ENCODE measurements around the gene ARHGAP10. TPM values are rescaled to one million over a fixed set of nuclear protein-coding genes. Genes with fewer than 3 reads are reported as not detected.
A peak's percentile ranks its signal among the peaks of the same experiment; 100 is the strongest.

ARHGAP10 gene
- total RNA-seq, 1 donor from 2014 or later: 71.0 TPM

DNA sequence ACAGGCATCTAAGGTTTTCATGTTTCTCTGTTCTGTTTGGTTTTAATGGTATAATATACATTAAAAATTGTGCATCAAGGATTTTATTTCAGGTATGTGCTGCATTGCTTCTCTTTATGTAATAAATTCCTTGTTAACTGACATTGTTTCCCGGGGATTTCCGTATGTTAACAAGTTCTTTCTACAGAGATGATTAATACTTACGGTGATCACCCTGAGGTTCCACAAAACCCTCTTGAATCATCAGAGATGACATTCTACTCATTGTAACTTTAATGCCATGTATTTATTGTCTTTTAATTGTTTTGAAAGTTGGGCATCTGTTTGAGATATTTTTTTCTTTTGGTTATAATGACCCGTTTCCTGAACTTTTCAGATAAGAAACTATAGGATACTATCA is 37.5 kb downstream of the ARHGAP10 start:
- no peak for DNase-seq (ENCODE audit: low spot score)

GRCh38 chr4:147770831-147771230 is 38.9 kb downstream of the ARHGAP10 start:
- no peak for DNase-seq (ENCODE audit: low spot score)

DNA sequence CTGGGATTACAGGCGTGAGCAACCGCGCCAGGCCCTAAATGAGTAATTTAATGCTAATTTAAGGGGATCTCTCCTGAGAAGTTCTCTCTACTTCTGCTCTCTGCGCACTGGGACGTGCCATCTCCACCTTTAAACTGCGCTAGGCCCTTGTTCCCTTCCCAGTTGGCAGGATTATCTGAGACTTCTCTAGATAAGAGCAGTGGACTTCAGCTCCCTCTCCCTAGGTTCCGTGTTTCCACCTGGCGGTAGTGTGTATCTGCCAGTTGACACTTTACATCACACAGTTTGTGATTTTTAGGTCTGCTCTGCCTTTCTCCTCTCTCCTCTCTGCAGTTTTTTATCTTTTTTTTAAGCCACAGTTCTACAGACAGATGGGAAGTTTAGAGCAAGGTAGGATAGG is 40.2 kb downstream of the ARHGAP10 start:
- no peak for DNase-seq (ENCODE audit: low spot score)

- peak; percentile 75 for DNase-seq (ENCODE audit: low spot score)
Observed at GRCh38 chr4:147772459-147772969, 40.6 kb downstream of the ARHGAP10 start.

DNA sequence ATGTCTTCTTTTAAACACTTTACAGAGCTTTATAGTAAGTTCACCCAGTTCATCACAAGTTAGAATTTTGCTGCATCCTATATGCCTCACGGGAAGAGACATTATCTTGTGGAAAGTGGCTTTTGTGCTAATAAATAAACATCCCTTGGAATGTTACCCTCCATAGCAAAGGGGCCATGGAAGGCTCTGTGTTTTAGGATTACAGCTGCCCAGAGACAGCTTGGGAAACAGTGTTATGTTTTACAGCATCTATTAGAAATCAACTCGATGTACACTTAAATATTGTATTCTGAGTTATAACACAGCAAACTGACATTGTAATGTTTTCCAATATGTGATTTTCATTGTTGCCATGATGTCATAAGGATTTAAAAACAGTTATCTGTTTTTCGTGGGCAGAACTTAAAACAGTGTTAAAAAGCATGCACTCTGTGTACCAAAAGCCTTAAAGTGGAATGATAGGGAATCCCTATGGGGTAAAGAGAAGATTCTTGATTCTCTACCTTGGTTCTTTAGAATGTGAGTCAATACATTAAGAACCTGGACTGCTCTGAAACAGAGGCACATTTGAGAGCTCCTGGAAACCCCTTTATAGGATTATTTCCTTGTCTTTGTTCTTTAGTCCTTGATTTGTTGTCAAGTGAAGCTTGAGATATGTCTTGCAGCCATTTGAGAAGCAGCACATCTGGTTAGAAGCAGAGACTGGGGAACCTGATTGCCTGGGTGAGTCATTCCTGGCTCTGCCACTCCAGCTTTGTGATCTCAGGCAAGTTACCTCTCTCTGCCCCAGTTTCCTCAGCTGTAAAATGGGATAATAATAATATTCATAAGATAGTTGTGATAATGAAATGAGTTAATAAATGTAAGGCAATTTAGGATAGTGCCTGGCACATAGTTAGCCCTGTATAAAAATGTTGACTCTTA is 41.6 kb downstream of the ARHGAP10 start:
- DNase-seq (ENCODE audit: low spot score): peak; percentile 37

GRCh38 chr4:147776716-147777115 is 44.8 kb downstream of the ARHGAP10 start:
- DNase-seq (ENCODE audit: low spot score): no peak

GRCh38 chr4:147777456-147778091 is 45.7 kb downstream of the ARHGAP10 start:
- no peak for DNase-seq (ENCODE audit: low spot score)

DNA sequence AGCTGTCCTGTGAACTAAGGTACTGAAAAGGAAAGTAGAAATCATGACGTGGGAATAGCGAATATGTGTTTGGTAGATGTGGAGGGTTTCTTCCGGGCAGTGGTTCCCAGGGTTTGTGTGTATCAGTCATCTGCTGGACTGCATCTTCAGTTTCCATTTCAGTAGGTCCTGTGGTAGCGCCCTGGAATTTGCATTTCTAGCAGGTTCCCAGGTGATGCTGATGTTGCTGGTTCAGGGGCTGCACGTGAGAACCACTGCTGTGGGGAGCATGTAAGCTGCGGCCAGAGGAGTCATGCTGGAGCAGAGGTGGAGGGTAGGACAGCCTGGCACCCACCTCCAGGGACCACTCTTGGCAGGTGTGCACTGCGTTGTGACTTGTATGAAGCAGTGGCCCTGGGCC is 47.1 kb downstream of the ARHGAP10 start:
- DNase-seq (ENCODE audit: low spot score): no peak

DNA sequence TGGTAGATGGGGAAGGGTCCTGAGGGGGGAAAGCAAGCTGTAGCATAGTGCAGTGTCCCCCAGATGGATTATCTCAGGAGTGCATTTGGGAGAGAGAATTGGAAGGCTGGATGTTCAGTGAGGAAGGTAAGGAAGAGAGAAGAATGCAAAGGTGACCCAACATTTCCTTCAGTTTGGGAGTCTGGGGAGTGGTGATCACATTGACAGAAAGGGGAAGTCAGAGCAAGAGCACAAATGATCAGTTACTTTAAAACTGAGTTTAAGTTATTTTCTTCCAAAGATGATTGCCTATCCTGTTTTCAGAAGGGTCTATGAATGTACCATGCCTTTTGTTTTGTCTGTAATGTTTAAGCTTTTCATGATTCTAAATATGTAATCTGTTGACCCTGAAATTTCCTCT is 47.6 kb downstream of the ARHGAP10 start:
- no peak for DNase-seq (ENCODE audit: low spot score)

DNA sequence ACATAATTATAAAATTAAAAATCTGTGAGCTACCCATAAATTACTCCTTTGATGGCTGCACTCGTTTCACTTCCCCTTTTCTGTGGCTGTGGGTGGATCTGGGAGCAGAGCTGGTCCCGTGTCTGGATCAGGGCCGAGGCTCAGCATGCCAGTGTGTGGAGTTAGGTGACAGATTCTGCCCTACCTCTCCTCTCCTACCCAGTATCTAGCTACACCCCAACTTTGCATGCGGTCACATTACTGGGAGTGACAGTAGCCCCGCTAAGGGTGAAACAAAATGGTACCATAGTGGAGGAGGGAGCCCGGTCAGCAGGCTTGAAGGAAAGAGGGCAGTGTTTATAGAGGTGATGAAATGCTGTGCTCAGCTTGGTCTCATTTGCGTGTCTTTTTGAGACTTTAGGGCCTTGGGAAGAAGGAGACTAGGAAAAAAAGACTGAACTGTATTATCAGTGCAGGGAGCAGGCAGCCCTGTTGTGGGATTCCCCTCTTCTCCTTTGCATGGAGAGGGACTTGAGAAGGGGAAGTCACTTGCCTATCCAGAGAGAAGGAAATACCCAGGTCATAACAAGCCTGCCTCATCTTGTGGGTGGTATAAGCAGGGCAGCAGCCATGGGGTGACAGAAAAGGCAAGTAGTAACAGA is 48.4 kb downstream of the ARHGAP10 start:
- DNase-seq (ENCODE audit: low spot score): no peak

DNA sequence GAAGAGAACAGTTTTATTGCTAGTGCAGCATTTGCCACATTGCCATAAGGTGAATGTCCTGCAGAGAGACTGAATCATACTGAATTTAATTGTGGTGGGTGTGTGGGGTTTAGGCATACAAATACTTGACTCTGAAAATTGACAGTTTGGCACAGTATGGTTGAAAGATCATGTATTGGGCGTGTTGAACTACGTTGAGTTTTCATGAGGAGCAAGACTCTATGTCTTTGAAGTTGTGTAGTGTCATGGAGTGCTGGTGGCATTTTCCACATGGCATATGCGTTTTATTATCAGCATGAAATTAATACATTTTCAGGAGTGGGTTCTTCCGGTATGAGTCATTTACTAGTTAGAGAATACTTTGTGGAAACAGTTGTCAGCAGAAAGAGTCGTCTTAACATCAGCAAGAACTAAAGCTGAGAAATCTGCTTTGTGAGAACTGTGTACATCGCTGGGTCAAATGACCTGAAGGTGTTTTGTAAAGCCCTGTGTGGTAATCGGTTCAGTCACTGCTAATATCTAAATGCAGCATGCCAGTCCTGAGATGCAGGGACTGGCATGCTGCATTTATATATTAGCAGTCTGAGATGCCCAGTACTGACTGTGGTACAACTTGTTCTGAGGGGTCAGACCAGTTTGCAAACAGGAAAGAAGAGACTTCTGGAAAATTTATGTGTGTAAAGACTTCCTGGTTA is 50.3 kb downstream of the ARHGAP10 start:
- DNase-seq (ENCODE audit: low spot score): peak; percentile 36

GRCh38 chr4:147785129-147785528 is 53.2 kb downstream of the ARHGAP10 start:
- no peak for DNase-seq (ENCODE audit: low spot score)

GRCh38 chr4:147786031-147786430 is 54.1 kb downstream of the ARHGAP10 start:
- no peak for DNase-seq (ENCODE audit: low spot score)

DNA sequence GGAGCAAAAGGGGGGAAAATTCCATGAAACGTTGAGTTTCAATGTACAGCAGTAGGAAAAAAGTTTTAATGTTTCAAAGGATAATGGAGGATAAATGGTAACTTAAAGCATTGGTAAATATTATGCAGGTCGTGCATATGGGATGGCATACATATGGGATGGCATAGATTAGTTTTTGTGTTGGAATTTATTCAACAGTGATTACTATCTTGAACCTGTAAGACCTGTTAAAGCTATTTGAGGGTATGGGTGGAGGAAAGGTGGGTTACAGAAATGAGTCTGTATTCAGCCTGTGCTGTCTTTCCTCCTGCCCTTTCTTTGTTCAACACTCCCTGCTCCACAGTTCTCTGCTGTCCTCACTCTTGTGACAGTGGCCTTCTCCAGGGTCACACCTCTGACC is 54.6 kb downstream of the ARHGAP10 start:
- no peak for DNase-seq (ENCODE audit: low spot score)

- peak; percentile 32 for DNase-seq (ENCODE audit: low spot score)
Observed at GRCh38 chr4:147787204-147787603, 55.3 kb downstream of the ARHGAP10 start.

GRCh38 chr4:147788791-147789190 is 56.9 kb downstream of the ARHGAP10 start:
- DNase-seq (ENCODE audit: low spot score): no peak

- no peak for DNase-seq (ENCODE audit: low spot score)
Observed at GRCh38 chr4:147789596-147789995, 57.7 kb downstream of the ARHGAP10 start.

- DNase-seq (ENCODE audit: low spot score): no peak
Observed at GRCh38 chr4:147790412-147790811, 58.5 kb downstream of the ARHGAP10 start.

DNA sequence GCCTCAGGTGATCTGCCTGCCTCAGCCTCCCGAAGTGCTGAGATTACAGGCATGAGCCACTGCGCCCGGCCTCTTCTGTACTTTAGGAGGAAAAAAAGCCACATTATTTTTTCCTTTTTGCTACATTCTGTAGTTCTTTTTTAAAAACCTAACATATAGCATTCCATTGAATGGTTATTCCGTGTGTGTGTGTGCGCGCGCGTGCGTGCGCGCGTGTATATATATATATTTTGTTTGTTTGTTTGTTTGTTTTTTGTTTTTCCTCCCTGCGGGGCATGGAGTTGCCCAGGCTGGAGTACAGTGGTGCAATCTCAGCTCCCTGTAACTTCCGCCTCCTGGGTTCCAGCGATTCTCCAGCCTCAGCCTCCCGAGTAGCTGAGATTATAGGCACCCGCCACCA is 59.5 kb downstream of the ARHGAP10 start:
- no peak for DNase-seq (ENCODE audit: low spot score)

DNA sequence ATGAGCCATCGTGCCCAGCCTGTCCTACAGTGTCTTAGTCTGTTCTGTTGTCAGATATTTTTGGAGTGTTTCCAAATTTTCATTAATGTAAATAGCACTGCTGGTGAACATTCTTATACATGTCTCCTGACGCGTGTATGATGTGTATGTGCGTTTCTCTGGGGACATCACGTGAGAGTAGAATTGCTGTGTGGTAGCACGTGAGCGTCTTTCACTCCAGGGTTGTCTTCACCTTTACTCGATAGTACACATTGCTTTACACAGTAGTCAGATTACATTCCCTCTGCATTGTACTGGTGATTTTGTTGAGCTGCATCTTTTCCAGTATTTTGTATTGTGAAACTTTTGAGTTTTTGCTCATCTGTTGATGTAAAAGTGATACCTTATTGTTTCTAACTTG is 60.0 kb downstream of the ARHGAP10 start:
- DNase-seq (ENCODE audit: low spot score): peak; percentile 67

DNA sequence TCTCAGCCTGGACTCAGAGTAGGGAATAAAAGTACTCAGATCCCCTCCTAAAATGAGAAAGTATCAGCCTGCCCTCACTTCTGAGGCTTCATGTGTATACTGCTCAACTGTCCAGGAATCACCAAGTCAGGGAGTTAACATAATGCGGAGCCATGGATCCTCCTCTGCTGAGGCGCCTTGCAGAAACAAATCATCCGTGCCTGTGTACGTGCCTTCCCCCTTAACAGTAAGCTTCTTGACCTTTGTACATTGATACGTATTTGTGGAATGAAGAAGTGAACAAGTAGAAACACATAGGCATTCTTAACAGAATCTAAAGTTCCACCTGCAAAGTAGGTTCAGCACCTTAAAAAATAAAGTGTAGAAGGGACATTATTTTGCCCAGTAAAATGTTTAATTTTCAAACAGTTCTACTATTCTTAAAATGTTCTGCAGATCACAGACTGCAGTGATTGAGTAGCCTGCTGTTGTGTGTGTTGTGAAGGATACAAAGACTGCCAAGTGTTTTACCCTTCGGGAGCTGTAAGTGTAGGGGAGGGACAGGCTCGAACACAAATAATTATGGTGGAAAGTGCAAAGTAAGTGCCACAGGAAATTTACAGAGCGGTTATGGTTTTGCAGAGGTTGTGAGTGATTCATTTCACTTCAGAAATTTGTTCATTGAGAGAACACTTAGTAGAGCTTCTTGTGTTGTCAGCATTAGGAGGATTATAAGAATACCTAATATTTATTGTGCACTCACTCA is 61.9 kb downstream of the ARHGAP10 start:
- peak; percentile 73 for DNase-seq (ENCODE audit: low spot score)
